ENCODE data around the gene KRTAP5-7. TPM values are rescaled to one million over a fixed set of nuclear protein-coding genes. Genes with fewer than 3 reads are reported as not detected.

The KRTAP5-7 gene
- polyA plus RNA-seq, 1 donor from 2014 or later = 0.56 TPM

- no peak for TF ChIP-seq EZH2 (IDR thresholded peaks at IDR 0.05; ENCODE audit: borderline replicate concordance, insufficient read depth, low read length, poor library complexity, severe bottlenecking)
- no peak for TF ChIP-seq POLR2AphosphoS5 (IDR thresholded peaks at IDR 0.05)
Observed at GRCh38 chr11:71542879-71543777, 16.1 kb downstream of the KRTAP5-7 start (continued).

GRCh38 chr11:71543866-71544265 is 16.8 kb downstream of the KRTAP5-7 start:
- H3K79me2 ChIP-seq (replicated peaks; ENCODE audit: insufficient read depth, low read length) = no peaks in the 10 kb centered on the region
- no peak overlapping the region for H3K4me2 ChIP-seq (ENCODE audit: low read length)
- H3K27me3 ChIP-seq (ENCODE audit: insufficient read depth, low read depth, low read length) = no peaks in the 10 kb centered on the region
- TF ChIP-seq MXI1 (conservative IDR thresholded peaks at IDR 0.05; ENCODE audit: poor library complexity, severe bottlenecking) = no peak
- no peak for TF ChIP-seq SMC3 (conservative IDR thresholded peaks at IDR 0.05; ENCODE audit: poor library complexity)
- no peak for TF ChIP-seq POLR2AphosphoS5 (IDR thresholded peaks at IDR 0.05)
- TF ChIP-seq TAF1 (IDR thresholded peaks at IDR 0.05; ENCODE audit: low read depth) = no peak
- TF ChIP-seq REST (IDR thresholded peaks at IDR 0.05; ENCODE audit: borderline replicate concordance) = no peak
- no peaks in the 10 kb centered on the region for H3K9me3 ChIP-seq (ENCODE audit: low read length)
- no peak overlapping the region for H2AFZ ChIP-seq (ENCODE audit: low read depth, low read length)
- H3K36me3 ChIP-seq (ENCODE audit: insufficient read depth, low read length) = no peaks in the 10 kb centered on the region
- no peak overlapping the region for H3K9ac ChIP-seq (ENCODE audit: low read length)
- H3K27ac ChIP-seq (ENCODE audit: low read length) = no peak overlapping the region
- H3K4me3 ChIP-seq (ENCODE audit: low read length) = no peak overlapping the region
- no peaks in the 10 kb centered on the region for H3K9me2 ChIP-seq (ENCODE audit: insufficient read depth, low read length)
- no peaks in the 10 kb centered on the region for H3F3A ChIP-seq (ENCODE audit: insufficient read depth, low read length, poor library complexity, severe bottlenecking)
- no peaks in the 10 kb centered on the region for H4K20me1 ChIP-seq (ENCODE audit: insufficient read depth)

GRCh38 chr11:71544525-71545214 is 17.6 kb downstream of the KRTAP5-7 start:
- no peak overlapping the region for H3K4me2 ChIP-seq (ENCODE audit: low read length)
- H3K4me3 ChIP-seq (ENCODE audit: low read length) = no peak overlapping the region
- H3K36me3 ChIP-seq (ENCODE audit: insufficient read depth, low read length) = no peaks in the 10 kb centered on the region
- no peak overlapping the region for H3K9ac ChIP-seq (ENCODE audit: low read length)
- H3K27me3 ChIP-seq (ENCODE audit: insufficient read depth, low read depth, low read length) = no peaks in the 10 kb centered on the region
- no peak for TF ChIP-seq EZH2 (IDR thresholded peaks at IDR 0.05; ENCODE audit: borderline replicate concordance, insufficient read depth, low read length, poor library complexity, severe bottlenecking)
- no peak for TF ChIP-seq MXI1 (conservative IDR thresholded peaks at IDR 0.05; ENCODE audit: poor library complexity, severe bottlenecking)
- TF ChIP-seq RAD21 (conservative IDR thresholded peaks at IDR 0.05) = no peak
- TF ChIP-seq TAF1 (IDR thresholded peaks at IDR 0.05; ENCODE audit: low read depth) = no peak
- no peak for TF ChIP-seq POLR2AphosphoS5 (IDR thresholded peaks at IDR 0.05)
- TF ChIP-seq EP300 (conservative IDR thresholded peaks at IDR 0.05; ENCODE audit: poor library complexity, severe bottlenecking) = no peak
- TF ChIP-seq REST (IDR thresholded peaks at IDR 0.05; ENCODE audit: borderline replicate concordance) = no peak
- no peak for TF ChIP-seq SMC3 (conservative IDR thresholded peaks at IDR 0.05; ENCODE audit: poor library complexity)
- TF ChIP-seq CTCF (IDR thresholded peaks at IDR 0.05; ENCODE audit: poor library complexity, severe bottlenecking) = no peak
- no peak overlapping the region for H3K27ac ChIP-seq (ENCODE audit: low read length)
- no peaks in the 10 kb centered on the region for H4K20me1 ChIP-seq (ENCODE audit: insufficient read depth)
- no peaks in the 10 kb centered on the region for H3K79me2 ChIP-seq (replicated peaks; ENCODE audit: insufficient read depth, low read length)
- no peaks in the 10 kb centered on the region for H3K9me3 ChIP-seq (ENCODE audit: low read length)
- H3F3A ChIP-seq (ENCODE audit: insufficient read depth, low read length, poor library complexity, severe bottlenecking) = no peaks in the 10 kb centered on the region
- no peak overlapping the region for H2AFZ ChIP-seq (ENCODE audit: low read depth, low read length)
- no peaks in the 10 kb centered on the region for H3K9me2 ChIP-seq (ENCODE audit: insufficient read depth, low read length)

Measured in neural cell (in vitro differentiated cells).